Thyroid gland (tissue), 4 donors: ENCODE results near the gene TNFSF4.

ENCODE experiments used
- CTCF ChIP-seq, 6 experiments: fragments of 200-600 bp in 3 of 6; fragments of 450-650 bp in 3 of 6; sonication (generic) in 3 of 6; IDR thresholded peaks; one replicate each; pipeline ENCODE4 v1.5.1; 2016 to 2019; ENCODE audit warnings: antibody characterized with exemption in 6 of 6, mild to moderate bottlenecking in 2 of 6, inconsistent platforms in 1 of 6, moderate library complexity in 1 of 6
- POLR2A ChIP-seq, 2 donors: fragments of 450-650 bp; IDR thresholded peaks; one replicate each; pipeline ENCODE4 v1.6.1; 2017; ENCODE audit warnings: antibody characterized with exemption in 2 of 2, mild to moderate bottlenecking in 2 of 2, moderate library complexity in 1 of 2

GRCh38 chr1:173248247-173248940, 41.3 kb upstream of the TNFSF4 start:
- TF ChIP-seq POLR2A (IDR thresholded peaks at IDR 0.05): no peak
- no peak for TF ChIP-seq CTCF (IDR thresholded peaks at IDR 0.05)
